SU-DHL-6 (cell line): Measurements from ENCODE around the gene LRP11.

Experiments
- EZH2phosphoT487 ChIP-seq: fragments of 200-600 bp; sonication (generic), shearing (Covaris generic); conservative IDR thresholded peaks from 2 replicates; pipeline ENCODE4 v1.6.1; 2018; ENCODE audit warnings: mild to moderate bottlenecking, antibody characterized with exemption, low read length, moderate library complexity, mixed read lengths
- TF ChIP-seq, protein P1 (sequence below): fragments of 200-600 bp; sonication (generic); IDR thresholded peaks from one replicate; pipeline ENCODE4 v1.5.1; 2017; ENCODE audit warnings: antibody characterized with exemption, mild to moderate bottlenecking, low read length, moderate library complexity; ENCODE audit not compliant: insufficient read depth, poor library complexity, severe bottlenecking

GRCh38 chr6:149901444-149902140, 37.4 kb upstream of the LRP11 start:
- TF ChIP-seq, protein P1, sequence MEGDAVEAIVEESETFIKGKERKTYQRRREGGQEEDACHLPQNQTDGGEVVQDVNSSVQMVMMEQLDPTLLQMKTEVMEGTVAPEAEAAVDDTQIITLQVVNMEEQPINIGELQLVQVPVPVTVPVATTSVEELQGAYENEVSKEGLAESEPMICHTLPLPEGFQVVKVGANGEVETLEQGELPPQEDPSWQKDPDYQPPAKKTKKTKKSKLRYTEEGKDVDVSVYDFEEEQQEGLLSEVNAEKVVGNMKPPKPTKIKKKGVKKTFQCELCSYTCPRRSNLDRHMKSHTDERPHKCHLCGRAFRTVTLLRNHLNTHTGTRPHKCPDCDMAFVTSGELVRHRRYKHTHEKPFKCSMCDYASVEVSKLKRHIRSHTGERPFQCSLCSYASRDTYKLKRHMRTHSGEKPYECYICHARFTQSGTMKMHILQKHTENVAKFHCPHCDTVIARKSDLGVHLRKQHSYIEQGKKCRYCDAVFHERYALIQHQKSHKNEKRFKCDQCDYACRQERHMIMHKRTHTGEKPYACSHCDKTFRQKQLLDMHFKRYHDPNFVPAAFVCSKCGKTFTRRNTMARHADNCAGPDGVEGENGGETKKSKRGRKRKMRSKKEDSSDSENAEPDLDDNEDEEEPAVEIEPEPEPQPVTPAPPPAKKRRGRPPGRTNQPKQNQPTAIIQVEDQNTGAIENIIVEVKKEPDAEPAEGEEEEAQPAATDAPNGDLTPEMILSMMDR, result no peak
- TF ChIP-seq EZH2phosphoT487, result no peak
